Measurements from ENCODE around the gene VIPR2. TPM values are rescaled to one million over a fixed set of nuclear protein-coding genes. Genes with fewer than 3 reads are reported as not detected.
"Not testable (repeated sequence)": the region's sequence is repeated elsewhere in the genome, so short reads cannot be mapped to it uniquely, and the experiment has no call there.

VIPR2 gene
- total RNA-seq, 4 donors from 2014 or later: 9.3 to 16.6 (median 12.1) TPM

DNA sequence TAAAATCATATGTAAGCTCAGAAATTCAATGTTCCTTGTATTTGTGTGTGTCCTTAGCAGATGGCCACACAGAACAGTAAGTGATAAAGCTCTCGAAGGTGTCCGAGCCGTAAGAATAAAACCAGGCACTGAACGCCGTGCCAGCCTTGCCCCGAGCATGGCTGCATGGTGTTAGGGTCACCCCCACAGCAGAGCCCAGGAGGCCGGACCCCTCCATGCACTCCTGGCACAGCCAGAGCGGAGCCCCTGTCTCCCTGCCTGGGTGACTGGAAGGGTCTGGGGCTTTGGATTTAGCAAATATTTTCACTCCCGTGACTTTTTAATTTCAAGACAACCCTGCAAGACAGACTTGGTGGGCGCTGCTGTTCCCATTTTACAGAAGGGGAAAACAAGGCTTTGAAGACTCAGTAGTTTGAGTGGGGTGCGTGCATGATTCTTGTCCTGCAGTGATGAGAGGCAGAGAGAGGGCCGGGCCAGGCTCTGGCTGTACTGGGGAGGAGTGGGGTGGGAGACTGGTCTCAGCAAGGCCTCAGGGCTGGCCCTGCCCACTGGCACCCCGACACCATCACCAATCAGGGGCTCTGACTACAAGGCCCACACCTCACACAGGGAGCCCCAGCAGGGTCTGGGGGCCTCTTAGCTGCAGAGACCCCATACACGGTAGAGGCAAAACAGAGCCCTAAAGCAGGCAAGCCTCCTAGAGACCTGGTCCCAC is 39.4 kb downstream of the VIPR2 start:
- no peak for DNase-seq (ENCODE audit: extremely low spot score)
- WGBS: 92% methylated on average over 14 of the region's 14 CpGs
- Histone ChIP-seq H3K27ac (replicated peaks in 1 of 4) (peak overlapping the region in 1 of 4 donors; percentile 31), H3K27me3 (peaks cover 0 to 31% (median 0%) of the 10 kb centered on the region in 4 donors), H3K4me3 (no peak overlapping the region), H3K4me1 (peaks cover 23 to 26% (median 25%) of the 10 kb centered on the region in 4 donors), H3K9me3 (no peaks in the 10 kb centered on the region), H3K36me3 (peaks cover 0 to 6% (median 3%) of the 10 kb centered on the region in 4 donors)
- intact Hi-C loops (cut with DNase I): no loop called here
- TF ChIP-seq, protein P1, sequence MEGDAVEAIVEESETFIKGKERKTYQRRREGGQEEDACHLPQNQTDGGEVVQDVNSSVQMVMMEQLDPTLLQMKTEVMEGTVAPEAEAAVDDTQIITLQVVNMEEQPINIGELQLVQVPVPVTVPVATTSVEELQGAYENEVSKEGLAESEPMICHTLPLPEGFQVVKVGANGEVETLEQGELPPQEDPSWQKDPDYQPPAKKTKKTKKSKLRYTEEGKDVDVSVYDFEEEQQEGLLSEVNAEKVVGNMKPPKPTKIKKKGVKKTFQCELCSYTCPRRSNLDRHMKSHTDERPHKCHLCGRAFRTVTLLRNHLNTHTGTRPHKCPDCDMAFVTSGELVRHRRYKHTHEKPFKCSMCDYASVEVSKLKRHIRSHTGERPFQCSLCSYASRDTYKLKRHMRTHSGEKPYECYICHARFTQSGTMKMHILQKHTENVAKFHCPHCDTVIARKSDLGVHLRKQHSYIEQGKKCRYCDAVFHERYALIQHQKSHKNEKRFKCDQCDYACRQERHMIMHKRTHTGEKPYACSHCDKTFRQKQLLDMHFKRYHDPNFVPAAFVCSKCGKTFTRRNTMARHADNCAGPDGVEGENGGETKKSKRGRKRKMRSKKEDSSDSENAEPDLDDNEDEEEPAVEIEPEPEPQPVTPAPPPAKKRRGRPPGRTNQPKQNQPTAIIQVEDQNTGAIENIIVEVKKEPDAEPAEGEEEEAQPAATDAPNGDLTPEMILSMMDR (IDR thresholded peaks at IDR 0.05): no peak
- TF ChIP-seq EP300 (IDR thresholded peaks at IDR 0.05): no peak
- TF ChIP-seq POLR2AphosphoS5 (IDR thresholded peaks at IDR 0.05): no peak
- no peak for TF ChIP-seq POLR2A (IDR thresholded peaks at IDR 0.05; ENCODE audit: low read depth)

GRCh38 chr7:159104188-159104920 is 40.3 kb downstream of the VIPR2 start:
- Histone ChIP-seq H3K4me1 (peaks cover 27 to 35% (median 29%) of the 10 kb centered on the region in 4 donors), H3K4me3 (no peak overlapping the region), H3K27me3 (peaks cover 0 to 31% (median 0%) of the 10 kb centered on the region in 4 donors), H3K27ac (replicated peaks in 1 of 4) (peak overlapping the region in 2 of 4 donors; percentile 31 to 42), H3K36me3 (peaks cover 0 to 6% (median 3%) of the 10 kb centered on the region in 4 donors), H3K9me3 (no peaks in the 10 kb centered on the region)
- TF ChIP-seq POLR2AphosphoS5 (IDR thresholded peaks at IDR 0.05): no peak
- TF ChIP-seq, protein P1 (IDR thresholded peaks at IDR 0.05): no peak
- TF ChIP-seq POLR2A (IDR thresholded peaks at IDR 0.05; ENCODE audit: low read depth): no peak
- TF ChIP-seq EP300 (IDR thresholded peaks at IDR 0.05): no peak
- intact Hi-C loops (cut with DNase I): no loop called here
- 87% methylated on average over 18 of the region's 19 CpGs for WGBS
- DNase-seq (ENCODE audit: extremely low spot score): no peak

GRCh38 chr7:159103382-159104187 is 41.1 kb downstream of the VIPR2 start:
- Histone ChIP-seq H3K27me3 (peaks cover 0 to 31% (median 0%) of the 10 kb centered on the region in 4 donors), H3K36me3 (peaks cover 0 to 6% (median 3%) of the 10 kb centered on the region in 4 donors), H3K4me3 (no peak overlapping the region), H3K27ac (replicated peaks in 1 of 4) (peak overlapping the region in 1 of 4 donors; percentile 31), H3K4me1 (peaks cover 33 to 40% (median 33%) of the 10 kb centered on the region in 4 donors), H3K9me3 (no peaks in the 10 kb centered on the region)
- WGBS: 90% methylated on average over 21 of the region's 21 CpGs
- intact Hi-C loops (cut with DNase I): no loop called here
- DNase-seq (ENCODE audit: extremely low spot score): no peak
- TF ChIP-seq, protein P1 (IDR thresholded peaks at IDR 0.05): no peak

GRCh38 chr7:159102681-159103381 is 41.8 kb downstream of the VIPR2 start:
- intact Hi-C loops (cut with DNase I): no loop called here
- H3K27me3 ChIP-seq: peaks cover 0 to 31% (median 0%) of the 10 kb centered on the region in 4 donors
- no peak overlapping the region for H3K27ac ChIP-seq (replicated peaks in 1 of 4)
- H3K4me1 ChIP-seq: peaks cover 34 to 40% (median 39%) of the 10 kb centered on the region in 4 donors
- no peak for DNase-seq (ENCODE audit: extremely low spot score)
- peaks cover 0 to 6% (median 3%) of the 10 kb centered on the region in 4 donors for H3K36me3 ChIP-seq
- H3K9me3 ChIP-seq: no peaks in the 10 kb centered on the region
- WGBS: 85% methylated on average over 14 of the region's 14 CpGs
- no peak overlapping the region for H3K4me3 ChIP-seq
- TF ChIP-seq, protein P1 (IDR thresholded peaks at IDR 0.05): no peak
- no peak for TF ChIP-seq POLR2AphosphoS5 (IDR thresholded peaks at IDR 0.05)
- no peak for TF ChIP-seq POLR2A (IDR thresholded peaks at IDR 0.05; ENCODE audit: low read depth)
- TF ChIP-seq EP300 (IDR thresholded peaks at IDR 0.05): no peak

DNA sequence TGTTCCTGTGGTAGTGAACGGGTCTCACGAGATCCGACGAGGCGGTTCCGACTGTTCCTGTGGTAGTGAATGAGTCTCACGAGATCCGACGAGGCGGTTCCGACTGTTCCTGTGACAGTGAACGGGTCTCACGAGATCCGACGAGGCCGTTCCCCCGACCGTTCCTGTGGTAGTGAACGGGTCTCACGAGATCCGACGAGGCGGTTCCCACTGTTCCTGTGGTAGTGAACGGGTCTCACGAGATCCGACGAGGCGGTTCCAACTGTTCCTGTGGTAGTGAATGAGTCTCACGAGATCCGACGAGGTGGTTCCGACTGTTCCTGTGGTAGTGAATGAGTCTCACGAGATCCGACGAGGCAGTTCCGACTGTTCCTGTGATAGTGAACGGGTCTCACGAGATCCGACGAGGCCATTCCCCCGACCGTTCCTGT is 43.0 kb downstream of the VIPR2 start:
- intact Hi-C loops (cut with DNase I); DNase-seq (ENCODE audit: extremely low spot score); H3K9me3 ChIP-seq; H3K27ac ChIP-seq (replicated peaks in 1 of 4); H3K36me3 ChIP-seq; H3K4me3 ChIP-seq: not testable (repeated sequence)
- WGBS: 95% methylated on average over 42 of the region's 42 CpGs
- peaks cover 0 to 22% (median 0%) of the 10 kb centered on the region in 4 donors for H3K27me3 ChIP-seq
- H3K4me1 ChIP-seq: peaks cover 34 to 46% (median 43%) of the 10 kb centered on the region in 4 donors

- H3K4me3 ChIP-seq; DNase-seq (ENCODE audit: extremely low spot score); H3K9me3 ChIP-seq; H3K27ac ChIP-seq (replicated peaks in 1 of 4); H3K36me3 ChIP-seq; intact Hi-C loops (cut with DNase I): not testable (repeated sequence)
- Histone ChIP-seq H3K4me1 (peaks cover 34 to 52% (median 45%) of the 10 kb centered on the region in 4 donors), H3K27me3 (peaks cover 0 to 16% (median 0%) of the 10 kb centered on the region in 4 donors)
- 95% methylated on average over 33 of the region's 33 CpGs for WGBS
Observed at GRCh38 chr7:159101083-159101395, 43.6 kb downstream of the VIPR2 start.
